ENCODE data around the gene NR4A2. TPM values are rescaled to one million over a fixed set of nuclear protein-coding genes. Genes with fewer than 3 reads are reported as not detected.

The NR4A2 gene
- total RNA-seq, 1 experiment from 2014 or later = 1.1 TPM

GRCh38 chr2:156325688-156326525 lies 6.6 kb downstream of the NR4A2 start:
- Histone ChIP-seq H3K4me1 (ENCODE audit: insufficient read depth, low read length, poor library complexity, severe bottlenecking) (peaks cover 5% of the 10 kb centered on the region), H3K4me3 (ENCODE audit: low read depth, low read length, poor library complexity, severe bottlenecking) (no peak overlapping the region), H3K27me3 (replicated peaks; ENCODE audit: insufficient read depth, low read depth, low read length, poor library complexity) (peaks cover 39% of the 10 kb centered on the region), H3K36me3 (ENCODE audit: insufficient read depth, low read length, poor library complexity, severe bottlenecking) (no peaks in the 10 kb centered on the region), H3K9me3 (ENCODE audit: low read depth, low read length, poor library complexity, severe bottlenecking) (no peaks in the 10 kb centered on the region), H3K27ac (ENCODE audit: low read depth, low read length, poor library complexity, severe bottlenecking) (no peak overlapping the region)
- no peak for TF ChIP-seq CTCF (conservative IDR thresholded peaks at IDR 0.05; ENCODE audit: low read depth, low read length)
- no peak for TF ChIP-seq EZH2 (IDR thresholded peaks at IDR 0.05; ENCODE audit: borderline replicate concordance, low read depth, low read length, poor library complexity, severe bottlenecking)
- intact Hi-C loops (cut with micrococcal nuclease; ENCODE audit: unreplicated experiment) = no loop called here
- DNase-seq (ENCODE audit: low spot score) = no peak
- ChIA-PET POLR2A (ENCODE audit: low non-redundant PET) (no interaction called here), CTCF (no interaction called here)
- BruUV-seq (replicated peaks) = no TSS peak

- no peak overlapping the region for H3K4me3 ChIP-seq (ENCODE audit: low read depth, low read length, poor library complexity, severe bottlenecking)
- H3K36me3 ChIP-seq (ENCODE audit: insufficient read depth, low read length, poor library complexity, severe bottlenecking) = no peaks in the 10 kb centered on the region
- peaks cover 5% of the 10 kb centered on the region for H3K4me1 ChIP-seq (ENCODE audit: insufficient read depth, low read length, poor library complexity, severe bottlenecking)
- TF ChIP-seq CTCF (conservative IDR thresholded peaks at IDR 0.05; ENCODE audit: low read depth, low read length) = no peak
- TF ChIP-seq EZH2 (IDR thresholded peaks at IDR 0.05; ENCODE audit: borderline replicate concordance, low read depth, low read length, poor library complexity, severe bottlenecking) = no peak
- POLR2A ChIA-PET (ENCODE audit: low non-redundant PET) = no interaction called here
- H3K27ac ChIP-seq (ENCODE audit: low read depth, low read length, poor library complexity, severe bottlenecking) = no peak overlapping the region
- no peak for DNase-seq (ENCODE audit: low spot score)
- no peaks in the 10 kb centered on the region for H3K9me3 ChIP-seq (ENCODE audit: low read depth, low read length, poor library complexity, severe bottlenecking)
- CTCF ChIA-PET = no interaction called here
- BruUV-seq (replicated peaks) = no TSS peak
- intact Hi-C loops (cut with micrococcal nuclease; ENCODE audit: unreplicated experiment) = no loop called here
- H3K27me3 ChIP-seq (replicated peaks; ENCODE audit: insufficient read depth, low read depth, low read length, poor library complexity) = peaks cover 60% of the 10 kb centered on the region
Measured at GRCh38 chr2:156323754-156324153, 8.8 kb downstream of the NR4A2 start.

- Histone ChIP-seq H3K4me3 (ENCODE audit: low read depth, low read length, poor library complexity, severe bottlenecking) (no peak overlapping the region), H3K9me3 (ENCODE audit: low read depth, low read length, poor library complexity, severe bottlenecking) (no peaks in the 10 kb centered on the region), H3K36me3 (ENCODE audit: insufficient read depth, low read length, poor library complexity, severe bottlenecking) (no peaks in the 10 kb centered on the region), H3K4me1 (ENCODE audit: insufficient read depth, low read length, poor library complexity, severe bottlenecking) (peaks cover 5% of the 10 kb centered on the region), H3K27ac (ENCODE audit: low read depth, low read length, poor library complexity, severe bottlenecking) (no peak overlapping the region), H3K27me3 (replicated peaks; ENCODE audit: insufficient read depth, low read depth, low read length, poor library complexity) (peaks cover 69% of the 10 kb centered on the region)
- ChIA-PET CTCF (no interaction called here), POLR2A (ENCODE audit: low non-redundant PET) (no interaction called here)
- intact Hi-C loops (cut with micrococcal nuclease; ENCODE audit: unreplicated experiment) = no loop called here
- TF ChIP-seq EZH2 (IDR thresholded peaks at IDR 0.05; ENCODE audit: borderline replicate concordance, low read depth, low read length, poor library complexity, severe bottlenecking) (no peak), CTCF (conservative IDR thresholded peaks at IDR 0.05; ENCODE audit: low read depth, low read length) (no peak)
- no peak for DNase-seq (ENCODE audit: low spot score)
- BruUV-seq (replicated peaks) = no TSS peak
Measured at GRCh38 chr2:156322686-156323231, 9.8 kb downstream of the NR4A2 start.
